Esophagus squamous epithelium (tissue), 4 donors: ENCODE results near the gene CEP78.

ENCODE experiments used
- POLR2A ChIP-seq, 4 donors: fragments of 450-650 bp; IDR thresholded peaks; one replicate each; pipeline ENCODE4 v1.6.1; 2017; ENCODE audit warnings: antibody characterized with exemption in 4 of 4, mild to moderate bottlenecking in 4 of 4, moderate library complexity in 3 of 4
- TF ChIP-seq, protein P1 (sequence below), 6 experiments: fragments of 450-650 bp in 4 of 6; fragments of 200-600 bp in 2 of 6; sonication (generic) in 2 of 6; IDR thresholded peaks; one replicate each; pipeline ENCODE4 v1.5.1; 2016 to 2019; ENCODE audit warnings: antibody characterized with exemption in 6 of 6, mild to moderate bottlenecking in 4 of 6, moderate library complexity in 4 of 6

DNA sequence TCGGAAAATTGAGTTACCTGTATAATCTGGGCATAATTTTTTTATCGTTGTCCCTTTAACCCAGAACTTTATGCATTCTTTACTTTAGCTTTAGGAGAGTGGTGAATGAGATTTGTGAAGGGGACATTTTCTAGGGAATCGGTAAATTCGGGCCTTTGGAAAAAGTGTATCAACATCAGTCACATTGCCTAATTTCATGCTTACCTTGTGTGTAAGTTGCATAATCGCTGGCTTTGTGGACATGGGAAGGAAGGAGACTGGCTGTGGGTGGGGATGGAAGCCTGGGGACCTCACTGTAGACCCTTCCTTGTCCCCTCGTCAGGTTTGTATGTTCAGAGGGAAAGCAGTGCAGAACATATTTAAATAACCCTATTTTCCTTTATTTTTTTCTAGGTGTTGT is 64.3 kb downstream of the CEP78 start:
- TF ChIP-seq, protein P1, sequence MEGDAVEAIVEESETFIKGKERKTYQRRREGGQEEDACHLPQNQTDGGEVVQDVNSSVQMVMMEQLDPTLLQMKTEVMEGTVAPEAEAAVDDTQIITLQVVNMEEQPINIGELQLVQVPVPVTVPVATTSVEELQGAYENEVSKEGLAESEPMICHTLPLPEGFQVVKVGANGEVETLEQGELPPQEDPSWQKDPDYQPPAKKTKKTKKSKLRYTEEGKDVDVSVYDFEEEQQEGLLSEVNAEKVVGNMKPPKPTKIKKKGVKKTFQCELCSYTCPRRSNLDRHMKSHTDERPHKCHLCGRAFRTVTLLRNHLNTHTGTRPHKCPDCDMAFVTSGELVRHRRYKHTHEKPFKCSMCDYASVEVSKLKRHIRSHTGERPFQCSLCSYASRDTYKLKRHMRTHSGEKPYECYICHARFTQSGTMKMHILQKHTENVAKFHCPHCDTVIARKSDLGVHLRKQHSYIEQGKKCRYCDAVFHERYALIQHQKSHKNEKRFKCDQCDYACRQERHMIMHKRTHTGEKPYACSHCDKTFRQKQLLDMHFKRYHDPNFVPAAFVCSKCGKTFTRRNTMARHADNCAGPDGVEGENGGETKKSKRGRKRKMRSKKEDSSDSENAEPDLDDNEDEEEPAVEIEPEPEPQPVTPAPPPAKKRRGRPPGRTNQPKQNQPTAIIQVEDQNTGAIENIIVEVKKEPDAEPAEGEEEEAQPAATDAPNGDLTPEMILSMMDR (IDR thresholded peaks at IDR 0.05): no peak
- no peak for TF ChIP-seq POLR2A (IDR thresholded peaks at IDR 0.05)
